NCI-H510A treated with DMSO at 0.1 percent for 48 hours (cell line): Measurements from ENCODE around the gene LGI1.
A peak's percentile ranks its signal among the peaks of the same experiment; 100 is the strongest.
"Not testable (repeated sequence)": the region's sequence is repeated elsewhere in the genome, so short reads cannot be mapped to it uniquely, and the experiment has no call there.

Source experiments
- DNase-seq: peaks from one replicate; lab custom pipeline; 2025; lab: John Stamatoyannopoulos, UW

The LGI1 gene

GRCh38 chr10:93807371-93807770 is 49.6 kb downstream of the LGI1 start:
- DNase-seq: no peak

GRCh38 chr10:93812659-93813338 is 55.1 kb downstream of the LGI1 start:
- DNase-seq: no peak

- DNase-seq: peak; percentile 52
Measured at GRCh38 chr10:93813507-93814465, 56.0 kb downstream of the LGI1 start.

- no peak for DNase-seq
Measured at GRCh38 chr10:93815304-93816096, 57.8 kb downstream of the LGI1 start.

- peak; percentile 55 for DNase-seq
Measured at GRCh38 chr10:93816123-93816747, 58.5 kb downstream of the LGI1 start.

- DNase-seq: no peak
Measured at GRCh38 chr10:93818086-93818485, 60.4 kb downstream of the LGI1 start.

GRCh38 chr10:93819520-93819919 is 61.8 kb downstream of the LGI1 start:
- DNase-seq: no peak

- no peak for DNase-seq
Measured at GRCh38 chr10:93820434-93820833, 62.7 kb downstream of the LGI1 start.

- DNase-seq: peak; percentile 6
Measured at GRCh38 chr10:93821051-93821772, 63.5 kb downstream of the LGI1 start.

GRCh38 chr10:93826355-93826754 is 68.6 kb downstream of the LGI1 start:
- no peak for DNase-seq

- DNase-seq: no peak
Measured at GRCh38 chr10:93827056-93827804, 69.5 kb downstream of the LGI1 start.

GRCh38 chr10:93831065-93831464 is 73.3 kb downstream of the LGI1 start:
- DNase-seq: not testable (repeated sequence)

- no peak for DNase-seq
Measured at GRCh38 chr10:93835770-93836169, 78.0 kb downstream of the LGI1 start.

- no peak for DNase-seq
Measured at GRCh38 chr10:93837822-93838221, 80.1 kb downstream of the LGI1 start.

- no peak for DNase-seq
Measured at GRCh38 chr10:93838278-93838677, 80.5 kb downstream of the LGI1 start.

GRCh38 chr10:93841961-93842360 is 84.2 kb downstream of the LGI1 start:
- DNase-seq: no peak

GRCh38 chr10:93844979-93845626 is 87.4 kb downstream of the LGI1 start:
- DNase-seq: peak; percentile 19
